SU-DHL-6 (cell line): ENCODE data around the gene CMTM7.

ENCODE experiments used
- EZH2phosphoT487 ChIP-seq: fragments of 200-600 bp; sonication (generic), shearing (Covaris generic); conservative IDR thresholded peaks from 2 replicates; pipeline ENCODE4 v1.6.1; 2018; ENCODE audit warnings: mild to moderate bottlenecking, antibody characterized with exemption, low read length, moderate library complexity, mixed read lengths
- TF ChIP-seq, protein P1 (sequence below): fragments of 200-600 bp; sonication (generic); IDR thresholded peaks from one replicate; pipeline ENCODE4 v1.5.1; 2017; ENCODE audit warnings: antibody characterized with exemption, mild to moderate bottlenecking, low read length, moderate library complexity; ENCODE audit not compliant: insufficient read depth, poor library complexity, severe bottlenecking

- TF ChIP-seq, protein P1, sequence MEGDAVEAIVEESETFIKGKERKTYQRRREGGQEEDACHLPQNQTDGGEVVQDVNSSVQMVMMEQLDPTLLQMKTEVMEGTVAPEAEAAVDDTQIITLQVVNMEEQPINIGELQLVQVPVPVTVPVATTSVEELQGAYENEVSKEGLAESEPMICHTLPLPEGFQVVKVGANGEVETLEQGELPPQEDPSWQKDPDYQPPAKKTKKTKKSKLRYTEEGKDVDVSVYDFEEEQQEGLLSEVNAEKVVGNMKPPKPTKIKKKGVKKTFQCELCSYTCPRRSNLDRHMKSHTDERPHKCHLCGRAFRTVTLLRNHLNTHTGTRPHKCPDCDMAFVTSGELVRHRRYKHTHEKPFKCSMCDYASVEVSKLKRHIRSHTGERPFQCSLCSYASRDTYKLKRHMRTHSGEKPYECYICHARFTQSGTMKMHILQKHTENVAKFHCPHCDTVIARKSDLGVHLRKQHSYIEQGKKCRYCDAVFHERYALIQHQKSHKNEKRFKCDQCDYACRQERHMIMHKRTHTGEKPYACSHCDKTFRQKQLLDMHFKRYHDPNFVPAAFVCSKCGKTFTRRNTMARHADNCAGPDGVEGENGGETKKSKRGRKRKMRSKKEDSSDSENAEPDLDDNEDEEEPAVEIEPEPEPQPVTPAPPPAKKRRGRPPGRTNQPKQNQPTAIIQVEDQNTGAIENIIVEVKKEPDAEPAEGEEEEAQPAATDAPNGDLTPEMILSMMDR, result no peak
- no peak for TF ChIP-seq EZH2phosphoT487
Measured at GRCh38 chr3:32436816-32437189, 45.1 kb downstream of the CMTM7 start.
